Omental fat pad (tissue), 4 donors: ENCODE measurements around the gene SRGAP1. TPM values are rescaled to one million over a fixed set of nuclear protein-coding genes. Genes with fewer than 3 reads are reported as not detected.

Source experiments
- ATAC-seq: fragments of 150-250 bp; one replicate; pipeline ENCODE4 v1.9.1; 2016; ENCODE audit warnings: mild to moderate bottlenecking, moderate library complexity; ENCODE audit not compliant: low FRiP score
- DNase-seq: peaks from one replicate; pipeline ENCODE4 v3.0.0-alpha.2; 2019; ENCODE audit warnings: low spot score
- total RNA-seq, 4 donors: library from RNA; depleted of rRNA; stranded (reverse); fragments of >200 nt; gene quantifications; one replicate each; pipeline ENCODE4 v1.1.0, GENCODE V29; 2016
- TF ChIP-seq, protein P1 (sequence below), 3 donors: fragments of 450-650 bp; IDR thresholded peaks; one replicate each; pipeline ENCODE4 v1.5.1; 2016 to 2017; ENCODE audit warnings: antibody characterized with exemption in 3 of 3, mild to moderate bottlenecking in 3 of 3, moderate library complexity in 2 of 3

The SRGAP1 gene
- total RNA-seq, 4 donors from 2014 or later, result 10.6 to 69.1 (median 12.9) TPM

DNA sequence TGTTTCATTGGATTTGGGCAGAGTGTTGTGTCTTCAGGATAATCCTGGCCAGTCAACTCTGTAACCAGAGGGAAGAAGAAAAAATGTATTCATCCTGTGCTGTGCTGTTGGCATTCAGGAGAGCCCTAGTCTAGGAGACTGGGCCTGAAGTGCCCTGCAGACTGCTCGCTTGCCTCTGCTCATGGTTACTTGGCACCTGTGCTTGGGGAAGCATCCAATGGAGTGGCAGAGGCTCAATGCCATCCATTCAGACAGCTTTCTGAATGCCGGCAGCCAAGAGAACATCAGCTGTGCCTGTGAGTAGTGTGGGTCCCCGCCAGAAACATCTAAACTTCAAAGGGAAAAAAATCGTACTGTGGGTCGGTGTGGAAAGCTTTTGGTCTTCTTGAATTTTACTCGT, 124.2 kb downstream of the SRGAP1 start:
- ATAC-seq (no peak), DNase-seq (no peak)
- TF ChIP-seq, protein P1, sequence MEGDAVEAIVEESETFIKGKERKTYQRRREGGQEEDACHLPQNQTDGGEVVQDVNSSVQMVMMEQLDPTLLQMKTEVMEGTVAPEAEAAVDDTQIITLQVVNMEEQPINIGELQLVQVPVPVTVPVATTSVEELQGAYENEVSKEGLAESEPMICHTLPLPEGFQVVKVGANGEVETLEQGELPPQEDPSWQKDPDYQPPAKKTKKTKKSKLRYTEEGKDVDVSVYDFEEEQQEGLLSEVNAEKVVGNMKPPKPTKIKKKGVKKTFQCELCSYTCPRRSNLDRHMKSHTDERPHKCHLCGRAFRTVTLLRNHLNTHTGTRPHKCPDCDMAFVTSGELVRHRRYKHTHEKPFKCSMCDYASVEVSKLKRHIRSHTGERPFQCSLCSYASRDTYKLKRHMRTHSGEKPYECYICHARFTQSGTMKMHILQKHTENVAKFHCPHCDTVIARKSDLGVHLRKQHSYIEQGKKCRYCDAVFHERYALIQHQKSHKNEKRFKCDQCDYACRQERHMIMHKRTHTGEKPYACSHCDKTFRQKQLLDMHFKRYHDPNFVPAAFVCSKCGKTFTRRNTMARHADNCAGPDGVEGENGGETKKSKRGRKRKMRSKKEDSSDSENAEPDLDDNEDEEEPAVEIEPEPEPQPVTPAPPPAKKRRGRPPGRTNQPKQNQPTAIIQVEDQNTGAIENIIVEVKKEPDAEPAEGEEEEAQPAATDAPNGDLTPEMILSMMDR (IDR thresholded peaks at IDR 0.05), result no peak

DNA sequence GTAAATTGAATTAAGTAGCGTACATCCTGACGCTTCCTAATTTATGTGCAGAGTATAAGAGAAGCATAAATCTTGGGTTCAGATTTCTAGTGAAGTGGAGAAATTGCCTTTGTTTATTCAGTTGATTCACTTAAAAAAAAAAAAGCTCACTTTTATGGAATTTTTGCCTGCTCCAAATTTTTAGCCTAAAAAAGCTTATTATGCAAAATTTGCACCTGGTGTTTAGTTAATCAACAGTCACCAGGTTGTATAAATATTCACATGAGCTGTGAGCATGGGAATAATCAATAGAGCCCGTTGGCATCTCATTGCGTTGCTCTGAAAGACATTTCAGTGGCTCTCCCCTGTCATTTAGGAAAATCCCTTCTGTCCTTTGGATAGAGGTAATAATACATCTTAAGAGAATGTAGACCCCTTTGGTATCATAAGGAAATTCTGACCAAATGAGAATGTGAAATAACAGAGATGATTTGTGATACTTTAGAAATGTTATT, 132.4 kb downstream of the SRGAP1 start:
- TF ChIP-seq, protein P1 (IDR thresholded peaks at IDR 0.05), result no peak
- DNase-seq (no peak), ATAC-seq (no peak)

DNA sequence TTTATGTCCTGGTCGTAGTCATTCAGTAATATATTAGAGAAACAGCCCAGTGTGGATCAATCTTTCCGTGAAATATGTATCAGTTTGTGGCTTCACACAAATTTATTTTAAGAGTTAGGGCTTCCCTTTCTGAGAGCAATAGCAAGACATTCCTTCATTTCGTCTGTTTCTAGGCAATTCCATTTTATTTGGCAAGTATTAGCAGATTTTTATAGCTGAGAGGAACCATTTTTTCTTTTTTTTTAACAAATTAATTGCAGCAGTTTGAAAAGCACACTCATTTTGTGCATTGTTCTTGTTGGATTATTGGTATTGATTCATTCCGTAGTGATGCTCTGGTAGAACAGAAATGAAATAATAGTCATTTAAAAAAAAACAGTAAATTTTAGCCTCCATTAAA, 132.9 kb downstream of the SRGAP1 start:
- DNase-seq (no peak), ATAC-seq (no peak)
- TF ChIP-seq, protein P1 (IDR thresholded peaks at IDR 0.05), result no peak

DNA sequence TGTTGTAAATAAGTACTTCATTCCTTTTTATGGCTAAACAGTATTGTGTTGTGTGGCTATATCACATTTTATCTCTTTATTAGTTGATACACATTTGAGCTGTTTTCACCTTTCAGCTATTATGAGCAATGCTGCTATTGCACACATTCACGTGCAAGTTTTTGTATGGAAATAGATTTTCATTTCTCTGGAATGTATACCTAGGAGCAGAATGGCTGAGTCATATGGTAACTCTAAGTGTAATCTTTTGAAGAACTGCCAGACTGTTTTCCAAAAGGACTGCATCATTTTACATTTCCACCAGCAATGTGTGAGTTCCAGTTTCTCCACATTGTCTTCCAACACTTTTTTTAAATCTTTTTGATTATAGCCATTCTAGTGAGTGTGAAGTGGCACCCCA, 134.0 kb downstream of the SRGAP1 start:
- ATAC-seq (peak; percentile 75), DNase-seq (no peak)
- TF ChIP-seq, protein P1 (IDR thresholded peaks at IDR 0.05), result no peak

DNA sequence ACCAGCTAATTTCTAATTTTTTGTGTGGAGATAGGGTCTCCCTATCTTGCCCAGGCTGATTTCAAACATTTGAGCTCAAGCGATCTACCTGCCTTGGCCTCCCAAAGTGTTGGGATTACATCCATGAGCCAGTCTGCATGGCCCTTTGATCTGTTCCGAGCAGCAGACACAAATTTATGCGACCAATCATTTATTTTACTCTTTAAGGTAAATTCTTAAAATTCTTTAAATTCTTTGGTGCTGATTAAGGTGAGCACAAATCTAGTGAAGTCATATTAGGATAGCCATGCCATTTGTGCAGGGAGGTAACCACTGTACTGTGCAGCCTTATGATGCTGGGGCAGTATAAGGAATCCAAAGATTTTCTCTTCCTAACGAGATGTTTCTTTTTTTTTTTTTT, 135.7 kb downstream of the SRGAP1 start:
- no peak for DNase-seq
- ATAC-seq, result no peak
- TF ChIP-seq, protein P1 (IDR thresholded peaks at IDR 0.05), result no peak

DNA sequence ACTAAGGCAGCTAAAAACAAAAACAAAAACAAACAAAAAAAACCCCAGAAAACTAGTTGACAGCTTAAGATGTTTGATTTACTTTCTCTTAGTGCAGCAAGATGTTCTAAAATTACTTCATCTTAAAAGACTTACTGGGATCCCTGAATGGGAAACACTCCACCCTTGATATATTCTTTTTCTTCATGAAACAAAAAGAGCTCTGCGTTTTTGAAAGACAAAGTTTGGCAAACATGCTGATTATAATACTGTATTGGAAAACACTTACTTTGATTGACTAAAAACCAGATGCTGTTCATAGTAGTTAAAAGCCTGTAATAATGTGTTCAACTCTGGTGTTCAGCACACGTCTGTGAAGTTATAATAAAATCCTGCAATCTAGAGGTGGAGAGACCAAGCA, 136.8 kb downstream of the SRGAP1 start:
- ATAC-seq, result no peak
- TF ChIP-seq, protein P1 (IDR thresholded peaks at IDR 0.05), result no peak
- no peak for DNase-seq

DNA sequence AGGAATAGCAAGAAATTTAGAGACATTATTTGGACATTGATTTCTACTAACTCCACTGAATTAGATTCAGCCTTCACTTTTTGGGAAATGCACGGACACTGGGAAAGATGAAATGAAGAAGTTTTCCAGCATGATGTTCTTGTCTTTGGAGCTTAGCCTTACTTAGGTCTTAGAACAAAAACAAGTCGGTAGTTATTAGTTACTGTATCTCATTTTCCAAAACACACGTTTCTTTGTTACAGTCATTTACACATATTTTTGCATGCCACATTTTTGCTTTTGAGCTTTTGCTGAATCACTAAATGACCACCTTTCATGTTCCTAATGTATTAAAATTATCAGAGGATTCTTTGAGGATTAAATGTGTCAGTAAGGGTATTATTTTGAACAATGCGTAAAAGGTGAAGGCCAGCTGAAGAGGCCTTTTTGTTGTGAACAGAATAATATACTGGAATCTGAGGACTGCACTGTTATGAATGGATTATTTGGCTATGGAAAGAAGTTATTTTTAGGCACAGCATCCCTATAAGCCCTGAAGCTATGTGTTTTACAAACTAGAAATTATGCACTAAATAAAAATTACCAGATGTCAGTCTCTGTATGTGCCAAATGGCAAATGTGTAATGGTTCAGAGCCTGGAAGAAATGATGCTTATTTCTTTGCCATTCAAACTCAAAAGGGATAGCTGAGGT, 138.2 kb downstream of the SRGAP1 start:
- ATAC-seq (no peak), DNase-seq (no peak)
- TF ChIP-seq, protein P1 (IDR thresholded peaks at IDR 0.05), result no peak
